K562 (cell line): ENCODE results near the gene SV2A. TPM values are rescaled to one million over a fixed set of nuclear protein-coding genes. Genes with fewer than 3 reads are reported as not detected.

ENCODE experiments used
- ARHGAP35 ChIP-seq: fragments of 450-650 bp; IDR thresholded peaks from 2 replicates; pipeline ENCODE4 v1.6.1; 2018; ENCODE audit not compliant: partially characterized antibody
- ARID2 ChIP-seq: fragments of 450-650 bp; IDR thresholded peaks from 2 replicates; pipeline ENCODE4 v1.6.1; 2017; ENCODE audit warnings: antibody characterized with exemption, mild to moderate bottlenecking
- CCAR2 ChIP-seq: fragments of 200-400 bp; formaldehyde crosslinking; IDR thresholded peaks from 2 replicates; pipeline ENCODE4 v1.6.1; 2017; ENCODE audit warnings: mild to moderate bottlenecking, low read depth, low read length
- CHD1 ChIP-seq: fragments of 200-600 bp; sonication (generic); IDR thresholded peaks from one replicate; pipeline ENCODE4 v1.6.1; 2012; ENCODE audit warnings: mild to moderate bottlenecking, moderate library complexity, low read length, inconsistent platforms
- CREM ChIP-seq: IDR thresholded peaks from 2 replicates; pipeline ENCODE4 v1.6.1; 2014; ENCODE audit warnings: antibody characterized with exemption, low read depth
- FOSL1 ChIP-seq: fragments of 200-800 bp; sonication (Bioruptor generic); conservative IDR thresholded peaks from 2 replicates; pipeline ENCODE4 v1.6.1; 2016; ENCODE audit warnings: missing genetic modification characterization, missing compliant biosample characterization
- GTF3C2 ChIP-seq: IDR thresholded peaks from 3 replicates; pipeline ENCODE4 v1.6.1; 2011; ENCODE audit warnings: borderline replicate concordance, mild to moderate bottlenecking, moderate library complexity; ENCODE audit not compliant: insufficient read length; ENCODE audit errors: extremely low read depth
- HMGN3 ChIP-seq: IDR thresholded peaks from 2 replicates; pipeline ENCODE4 v1.6.1; 2011; ENCODE audit warnings: borderline replicate concordance, low read depth, mild to moderate bottlenecking, mixed read lengths, low read length; ENCODE audit not compliant: insufficient read length; ENCODE audit errors: extremely low read depth
- HNRNPK ChIP-seq: fragments of 200-400 bp; formaldehyde crosslinking; IDR thresholded peaks from one replicate; pipeline ENCODE4 v1.6.1; 2018; ENCODE audit warnings: mild to moderate bottlenecking, low read depth, low read length; ENCODE audit not compliant: poor library complexity, severe bottlenecking
- ID3 ChIP-seq, 2 experiments: fragments of 250-450 bp in 1 of 2; fragments of 450-650 bp in 1 of 2; sonication (Bioruptor Pico) in 1 of 2; IDR thresholded peaks; 2 replicates each; pipeline versions ENCODE4 v1.6.1 to v1.8.0; 2016 to 2021; ENCODE audit warnings: mild to moderate bottlenecking in 2 of 2, moderate library complexity in 2 of 2, missing compliant biosample characterization in 1 of 2, missing genetic modification characterization in 1 of 2
- L3MBTL2 ChIP-seq: fragments of 450-650 bp; IDR thresholded peaks from 2 replicates; pipeline ENCODE4 v1.6.1; 2016; ENCODE audit warnings: mild to moderate bottlenecking, moderate library complexity
- NCOA1 ChIP-seq: fragments of 450-650 bp; IDR thresholded peaks from 2 replicates; pipeline ENCODE4 v1.6.1; 2016; ENCODE audit warnings: low read depth
- NKRF ChIP-seq: fragments of 450-650 bp; IDR thresholded peaks from 2 replicates; pipeline ENCODE4 v1.6.1; 2016; ENCODE audit warnings: borderline replicate concordance
- PCBP2 ChIP-seq: fragments of 200-400 bp; formaldehyde crosslinking; IDR thresholded peaks from 2 replicates; pipeline ENCODE4 v1.6.1; 2018; ENCODE audit warnings: low read length, low read depth, mild to moderate bottlenecking, moderate library complexity; ENCODE audit not compliant: poor library complexity, severe bottlenecking
- PTBP1 ChIP-seq: fragments of 200-400 bp; formaldehyde crosslinking; IDR thresholded peaks from 2 replicates; pipeline ENCODE4 v1.6.1; 2017; ENCODE audit warnings: low read depth, low read length
- TARDBP ChIP-seq: fragments of 450-650 bp; IDR thresholded peaks from 2 replicates; pipeline ENCODE4 v1.6.1; 2016
- TBP ChIP-seq: optimal IDR thresholded peaks from 2 replicates; pipeline ENCODE3; 2011; ENCODE audit warnings: low read depth, low read length, improper control_type of control experiment
- TCFL5 ChIP-seq: fragments of 250-450 bp; sonication (Bioruptor Pico); conservative IDR thresholded peaks from 2 replicates; pipeline ENCODE4 v1.6.1; 2021; ENCODE audit warnings: mild to moderate bottlenecking, moderate library complexity, matching md5 sums
- TFAP4 ChIP-seq: sonication (generic); formaldehyde crosslinking; IDR thresholded peaks from 2 replicates; pipeline ENCODE4 v1.8.0; 2022; ENCODE audit warnings: missing genetic modification reagents, mild to moderate bottlenecking, moderate library complexity, borderline replicate concordance
- ZFX ChIP-seq: sonication (generic); formaldehyde crosslinking; IDR thresholded peaks from 2 replicates; pipeline ENCODE4 v1.8.0; 2022; ENCODE audit warnings: mild to moderate bottlenecking, missing genetic modification reagents, moderate library complexity
- ZNF23 ChIP-seq: fragments of 250-450 bp; sonication (Bioruptor Pico); IDR thresholded peaks from 2 replicates; pipeline ENCODE4 v1.4.0; 2020; ENCODE audit warnings: mild to moderate bottlenecking
- polyA plus RNA-seq, 8 experiments: library from polyadenylated mRNA; depleted of rRNA in 4 of 8; stranded (reverse) in 5 of 8; unstranded in 3 of 8; fragments of >200 nt; fragmentation: Nextera tagmentation in 2 of 8; fragmentation: Illumina TruSeq in 1 of 8; extraction: Ambion mirVana in 2 of 8; extraction: Trizol in 1 of 8; gene quantifications; 2 replicates each; pipeline versions ENCODE4 v1.2.1 to v1.2.3, GENCODE V29; 2011 to 2014; ENCODE audit warnings: inconsistent platforms in 1 of 8, missing spikeins in 1 of 8
- total RNA-seq, 7 experiments: library from RNA; depleted of rRNA in 6 of 7; stranded (reverse); fragments of >200 nt in 6 of 7; fragmentation: Illumina TruSeq in 2 of 7; extraction: Trizol in 2 of 7; gene quantifications; 2 replicates each; pipeline versions ENCODE4 v1.2.1 to v1.2.3, GENCODE V29; 2011 to 2021; ENCODE audit warnings: low replicate concordance in 1 of 7

SV2A gene
- total and polyA plus RNA-seq, 9 of the 15 experiments (the other 6 are each of a cell fraction or from before 2014, with no cell fraction given): 0.07 to 0.22 (median 0.11) TPM; not detected in 1

GRCh38 chr1:149927563-149928400, 10.1 kb upstream of the SV2A start, which contains the start of gene SF3B4 (continued):
- TF ChIP-seq PCBP2: no peak
- TF ChIP-seq CCAR2: no peak
- TF ChIP-seq NCOA1: no peak
- TF ChIP-seq HNRNPK: no peak
- TF ChIP-seq ARID2: no peak
- TF ChIP-seq L3MBTL2: peak; percentile 30; the same call in 1 of the 2 replicates
- peak; percentile 13; the same call in 1 of the 2 replicates for TF ChIP-seq TARDBP
- TF ChIP-seq ARHGAP35: no peak
- peak; percentile 92 for TF ChIP-seq NKRF
- TF ChIP-seq TCFL5: no peak
- TF ChIP-seq ZFX: peak; percentile 73
- no peak for TF ChIP-seq PTBP1
- no peak for TF ChIP-seq ZNF23 (CRISPR knock-in tag)
- TF ChIP-seq HMGN3: no peak
- peak; percentile 65 for TF ChIP-seq TFAP4 (CRISPR knock-in tag)
- no peak for TF ChIP-seq ID3 (CRISPR knock-in tag; IDR thresholded peaks at IDR 0.05)
- no peak for TF ChIP-seq ID3 (tag; IDR thresholded peaks at IDR 0.05)
- TF ChIP-seq CHD1: peak; percentile 75
- TF ChIP-seq TBP: peak; percentile 69
- TF ChIP-seq GTF3C2: no peak
- TF ChIP-seq FOSL1 (tag): no peak
- TF ChIP-seq CREM: peak; percentile 94
